ENCODE results near the gene SLC10A3. TPM values are rescaled to one million over a fixed set of nuclear protein-coding genes. Genes with fewer than 3 reads are reported as not detected.

The SLC10A3 gene
- total and polyA plus RNA-seq, 2 donors (not counting 1 experiment from before 2014, with no cell fraction given) = 17.9 to 36.9 TPM

DNA sequence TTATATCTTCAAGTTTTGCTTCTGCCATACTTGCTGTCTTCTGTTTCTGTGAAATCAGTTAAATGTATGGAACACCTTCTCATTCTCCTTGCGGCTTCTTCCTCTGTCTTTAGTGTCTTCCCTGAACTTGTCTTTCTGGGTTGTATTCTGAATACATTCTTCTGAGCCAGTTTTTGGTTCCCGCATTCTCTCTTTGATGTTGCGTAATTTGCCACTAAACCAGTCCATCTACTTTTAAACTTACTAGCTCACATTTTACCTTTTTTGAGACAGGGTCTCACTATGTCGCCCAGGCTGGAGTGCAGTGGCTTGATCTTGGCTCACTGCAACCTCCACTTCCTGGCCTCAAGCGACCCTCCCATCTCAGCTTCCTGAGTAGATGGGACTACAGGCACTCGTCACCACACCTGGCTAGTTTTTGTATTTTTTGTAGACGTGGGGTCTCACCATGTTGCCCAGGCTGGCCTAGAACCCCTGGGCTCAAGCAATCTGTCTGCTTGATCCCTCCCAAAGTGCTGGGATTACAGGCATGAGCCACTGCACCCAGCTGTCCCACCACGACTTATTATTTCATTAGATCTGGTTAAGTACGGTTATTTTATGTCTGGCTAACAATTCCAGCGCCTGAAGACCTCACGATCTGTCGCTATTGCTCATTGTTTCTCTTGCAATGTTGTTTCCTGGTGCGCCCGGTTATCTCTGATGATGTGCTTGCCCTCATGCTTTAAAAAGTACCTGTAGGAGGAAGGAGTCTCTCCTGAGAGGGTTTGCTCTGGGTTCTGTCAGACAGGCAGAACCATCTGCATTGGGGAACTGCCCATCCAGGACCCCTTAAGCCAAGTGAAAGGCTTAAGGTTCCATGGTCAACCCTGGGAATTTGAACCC is 35.4 kb upstream of the SLC10A3 start:
- Mint-ChIP-seq H3K27me3 (no peaks in the 10 kb centered on the region), H3K9me3 (ENCODE audit: insufficient read depth) (no peaks in the 10 kb centered on the region), H3K4me1 (peaks cover 11% of the 10 kb centered on the region), H3K4me3 (no peak overlapping the region), H3K27ac (peak overlapping the region; percentile 10)
- ChIA-PET POLR2A (interaction anchor here (0.8 kb wide), 1 partner anchor 60 kb away, joined by 6 read pairs; no protein-coding TSS in a partner anchor), CTCF (interaction anchor here (1.0 to 1.8 kb wide), 4 partner anchors 28 to 153 kb away, joined by 3 to 7 read pairs (median 6); partner anchors contain the start of genes FLNA and RPL10)
- Histone ChIP-seq H4K20me1 (ENCODE audit: control insufficient read depth, insufficient read depth, low read length, poor library complexity, severe bottlenecking) (no peaks in the 10 kb centered on the region), H3K36me3 (replicated peaks in 1 of 2; ENCODE audit: control extremely low read depth in 1 of 2, control insufficient read depth in 1 of 2, extremely low read depth in 1 of 2, insufficient read depth in 2 of 2, low read length in 1 of 2) (no peaks in the 10 kb centered on the region), H3K79me2 (ENCODE audit: control insufficient read depth, insufficient read depth, low read length) (no peaks in the 10 kb centered on the region), H3K9ac (ENCODE audit: low read length) (no peak overlapping the region), H3K27me3 (replicated peaks in 1 of 4; ENCODE audit: control extremely low read depth in 1 of 4, control insufficient read depth in 3 of 4, insufficient read depth in 4 of 4, low read length in 3 of 4) (no peaks in the 10 kb centered on the region), H3K4me1 (ENCODE audit: control insufficient read depth in 2 of 2, insufficient read depth in 2 of 2, low read length in 2 of 2) (peaks cover 8 to 13% of the 10 kb centered on the region in 2 donors), H3K27ac (ENCODE audit: low read length in 2 of 2) (no peak overlapping the region), H2AFZ (ENCODE audit: insufficient read depth, low read depth, low read length, poor library complexity, severe bottlenecking) (no peak overlapping the region), H3K4me3 (ENCODE audit: control extremely low read depth in 1 of 5, extremely low read depth in 1 of 5, insufficient read depth in 1 of 5, low read depth in 2 of 5, low read length in 4 of 5) (no peak overlapping the region), H3K9me3 (ENCODE audit: control extremely low read depth in 1 of 3, control insufficient read depth in 2 of 3, insufficient read depth in 1 of 3, low read length in 2 of 3) (no peaks in the 10 kb centered on the region), H3K4me2 (replicated peaks; ENCODE audit: low read depth, low read length, poor library complexity, severe bottlenecking) (no peak overlapping the region)
- WGBS (ENCODE audit: insufficient coverage) = 100% methylated on average over 4 of the region's 14 CpGs
- intact Hi-C loops (cut with micrococcal nuclease) = no loop called here
- no peak for ATAC-seq (ENCODE audit: low read depth)
- no peak for DNase-seq
- TF ChIP-seq CTCF (IDR thresholded peaks at IDR 0.05) = no peak

GRCh38 chrX:154519389-154519788 is 29.0 kb upstream of the SLC10A3 start:
- Histone ChIP-seq H3K9me3 (ENCODE audit: control extremely low read depth in 1 of 3, control insufficient read depth in 2 of 3, insufficient read depth in 1 of 3, low read length in 2 of 3) (no peaks in the 10 kb centered on the region), H3K27me3 (replicated peaks in 1 of 4; ENCODE audit: control extremely low read depth in 1 of 4, control insufficient read depth in 3 of 4, insufficient read depth in 4 of 4, low read length in 3 of 4) (no peaks in the 10 kb centered on the region), H3K27ac (ENCODE audit: low read length in 2 of 2) (no peak overlapping the region), H3K4me2 (replicated peaks; ENCODE audit: low read depth, low read length, poor library complexity, severe bottlenecking) (no peak overlapping the region), H3K79me2 (ENCODE audit: control insufficient read depth, insufficient read depth, low read length) (no peaks in the 10 kb centered on the region), H3K4me1 (ENCODE audit: control insufficient read depth in 2 of 2, insufficient read depth in 2 of 2, low read length in 2 of 2) (peaks cover 4 to 16% of the 10 kb centered on the region in 2 donors), H3K9ac (ENCODE audit: low read length) (no peak overlapping the region), H4K20me1 (ENCODE audit: control insufficient read depth, insufficient read depth, low read length, poor library complexity, severe bottlenecking) (no peaks in the 10 kb centered on the region), H3K4me3 (ENCODE audit: control extremely low read depth in 1 of 5, extremely low read depth in 1 of 5, insufficient read depth in 1 of 5, low read depth in 2 of 5, low read length in 4 of 5) (no peak overlapping the region), H2AFZ (ENCODE audit: insufficient read depth, low read depth, low read length, poor library complexity, severe bottlenecking) (no peak overlapping the region), H3K36me3 (replicated peaks in 1 of 2; ENCODE audit: control extremely low read depth in 1 of 2, control insufficient read depth in 1 of 2, extremely low read depth in 1 of 2, insufficient read depth in 2 of 2, low read length in 1 of 2) (no peaks in the 10 kb centered on the region)
- Mint-ChIP-seq H3K9me3 (ENCODE audit: insufficient read depth) (no peaks in the 10 kb centered on the region), H3K27me3 (no peaks in the 10 kb centered on the region), H3K4me1 (peaks cover 12% of the 10 kb centered on the region), H3K4me3 (no peak overlapping the region), H3K27ac (no peak overlapping the region)
- ChIA-PET CTCF (no interaction called here), POLR2A (interaction anchor here (1.5 kb wide), 1 partner anchor 8 kb away, joined by 6 read pairs; no protein-coding TSS in a partner anchor)
- no peak for TF ChIP-seq CTCF (IDR thresholded peaks at IDR 0.05)
- TF ChIP-seq EZH2 (IDR thresholded peaks at IDR 0.05; ENCODE audit: borderline replicate concordance, insufficient read depth, low read depth, low read length, poor library complexity, severe bottlenecking) = no peak
- WGBS (ENCODE audit: insufficient coverage) = 100% methylated on average over 3 of the region's 8 CpGs
- DNase-seq = no peak
- no peak for ATAC-seq (ENCODE audit: low read depth)
- intact Hi-C loops (cut with micrococcal nuclease) = loop anchor here (5.0 kb wide), 3 partner anchors 62 to 147 kb away; partner anchors contain the start of genes FLNA, PLXNA3 and RPL10

Data from B cell (primary cell).